KMS-11 (cell line): Measurements from ENCODE around the gene PGBD1.
"Not testable (repeated sequence)": the region's sequence is repeated elsewhere in the genome, so short reads cannot be mapped to it uniquely, and the experiment has no call there.

Source experiments
- H2AFZ ChIP-seq: fragments of 200-600 bp; sonication (generic); 2 replicates; pipeline ENCODE4 v1.6.1; 2016; ENCODE audit warnings: antibody characterized with exemption, mixed run types, low read depth
- H3K27ac ChIP-seq: fragments of 200-600 bp; sonication (generic); 2 replicates; pipeline ENCODE4 v1.6.1; 2016; ENCODE audit warnings: mild to moderate bottlenecking, mixed run types
- H3K27me3 ChIP-seq: fragments of 200-600 bp; sonication (generic); 2 replicates; pipeline ENCODE4 v1.6.1; 2017; ENCODE audit warnings: mild to moderate bottlenecking, low read depth, mixed run types, moderate library complexity; ENCODE audit not compliant: insufficient read depth
- H3K36me3 ChIP-seq: fragments of 200-600 bp; sonication (generic); 2 replicates; pipeline ENCODE4 v1.6.1; 2017; ENCODE audit warnings: mild to moderate bottlenecking, mixed run types; ENCODE audit not compliant: insufficient read depth
- H3K4me1 ChIP-seq: fragments of 200-600 bp; sonication (generic); 2 replicates; pipeline ENCODE4 v1.6.1; 2016; ENCODE audit warnings: mild to moderate bottlenecking, low read depth, mixed run types; ENCODE audit not compliant: poor library complexity, severe bottlenecking
- H3K4me2 ChIP-seq: fragments of 200-600 bp; sonication (generic); 2 replicates; pipeline ENCODE4 v1.7.0; 2016; ENCODE audit warnings: mild to moderate bottlenecking, mixed run types
- H3K4me3 ChIP-seq: fragments of 200-600 bp; sonication (generic); IDR thresholded peaks from 2 replicates; pipeline ENCODE4 v1.6.1; 2017; ENCODE audit warnings: low read depth, low read length, mixed read lengths; ENCODE audit not compliant: insufficient read depth
- H3K79me2 ChIP-seq: fragments of 200-600 bp; sonication (generic); 2 replicates; pipeline ENCODE4 v1.6.1; 2016; ENCODE audit warnings: low read depth, mixed run types; ENCODE audit not compliant: insufficient read depth
- H3K9ac ChIP-seq: fragments of 200-600 bp; sonication (generic); 2 replicates; pipeline ENCODE4 v1.6.1; 2016; ENCODE audit warnings: mild to moderate bottlenecking, mixed run types
- H4K20me1 ChIP-seq: fragments of 200-600 bp; sonication (generic); 2 replicates; pipeline ENCODE4 v1.6.1; 2016; ENCODE audit warnings: mild to moderate bottlenecking, mixed run types; ENCODE audit not compliant: insufficient read depth
- CTCF ChIP-seq: fragments of 200-600 bp; sonication (generic); conservative IDR thresholded peaks from 2 replicates; pipeline ENCODE4 v1.6.1; 2017; ENCODE audit warnings: low read depth, mild to moderate bottlenecking, antibody characterized with exemption, low read length, moderate library complexity, mixed read lengths

PGBD1 gene

GRCh38 chr6:28291573-28291972 lies 10.2 kb downstream of the PGBD1 start:
- TF ChIP-seq CTCF: no peak

GRCh38 chr6:28295326-28295725 lies 14.0 kb downstream of the PGBD1 start:
- Histone ChIP-seq H3K9ac (no peak overlapping the region), H3K27me3 (no peaks in the 10 kb centered on the region; the same call in 1 of the 2 replicates), H3K27ac (no peak overlapping the region), H4K20me1 (no peaks in the 10 kb centered on the region), H2AFZ (no peak overlapping the region), H3K36me3 (no peaks in the 10 kb centered on the region), H3K4me2 (peak overlapping the region; percentile 63), H3K4me1 (peaks cover 34% of the 10 kb centered on the region), H3K79me2 (no peaks in the 10 kb centered on the region), H3K4me3 (no peak overlapping the region)
- TF ChIP-seq CTCF: no peak

More at GRCh38 chr6:28291573-28291972, 10.2 kb downstream of the PGBD1 start:
- Histone ChIP-seq H3K27ac (no peak overlapping the region), H4K20me1 (no peaks in the 10 kb centered on the region), H3K79me2 (no peaks in the 10 kb centered on the region), H2AFZ (no peak overlapping the region), H3K9ac (no peak overlapping the region), H3K36me3 (no peaks in the 10 kb centered on the region), H3K27me3 (no peaks in the 10 kb centered on the region; the same call in 1 of the 2 replicates), H3K4me2 (no peak overlapping the region), H3K4me3 (no peak overlapping the region), H3K4me1 (peaks cover 33% of the 10 kb centered on the region)

- no peak for TF ChIP-seq CTCF
- no peak overlapping the region for H3K9ac ChIP-seq
- peak overlapping the region; percentile 63; the same call in 1 of the 2 replicates for H3K4me2 ChIP-seq
- peaks cover 34% of the 10 kb centered on the region for H3K4me1 ChIP-seq
- no peak overlapping the region for H3K27ac ChIP-seq
- H4K20me1 ChIP-seq: no peaks in the 10 kb centered on the region
- no peak overlapping the region for H2AFZ ChIP-seq
- H3K4me3 ChIP-seq: no peak overlapping the region
- no peaks in the 10 kb centered on the region for H3K36me3 ChIP-seq
- H3K79me2 ChIP-seq: no peaks in the 10 kb centered on the region
- no peaks in the 10 kb centered on the region; the same call in 1 of the 2 replicates for H3K27me3 ChIP-seq
These were observed 15.2 kb downstream of the PGBD1 start for GRCh38 chr6:28296520-28297060.

- Histone ChIP-seq H3K27ac (no peak overlapping the region), H2AFZ (no peak overlapping the region), H3K4me3 (no peak overlapping the region), H3K9ac (no peak overlapping the region), H3K4me1 (no peaks in the 10 kb centered on the region), H3K79me2 (no peaks in the 10 kb centered on the region), H3K27me3 (no peaks in the 10 kb centered on the region), H4K20me1 (no peaks in the 10 kb centered on the region), H3K4me2 (no peak overlapping the region), H3K36me3 (no peaks in the 10 kb centered on the region)
- no peak for TF ChIP-seq CTCF
These were observed 22.2 kb downstream of the PGBD1 start for GRCh38 chr6:28303570-28303969.

GRCh38 chr6:28306363-28306762 lies 25.0 kb downstream of the PGBD1 start:
- not testable (repeated sequence) for H3K4me1 ChIP-seq, H4K20me1 ChIP-seq, H3K79me2 ChIP-seq, H3K36me3 ChIP-seq, H2AFZ ChIP-seq, H3K27ac ChIP-seq, H3K4me3 ChIP-seq, H3K4me2 ChIP-seq, H3K27me3 ChIP-seq, H3K9ac ChIP-seq
